Measurements from ENCODE around the gene MRPL52. TPM values are rescaled to one million over a fixed set of nuclear protein-coding genes. Genes with fewer than 3 reads are reported as not detected.

MRPL52 gene
- total and polyA plus RNA-seq, 2 donors (not counting 3 experiments of a cell fraction or from before 2014, with no cell fraction given): 81.1 to 174 TPM

DNA sequence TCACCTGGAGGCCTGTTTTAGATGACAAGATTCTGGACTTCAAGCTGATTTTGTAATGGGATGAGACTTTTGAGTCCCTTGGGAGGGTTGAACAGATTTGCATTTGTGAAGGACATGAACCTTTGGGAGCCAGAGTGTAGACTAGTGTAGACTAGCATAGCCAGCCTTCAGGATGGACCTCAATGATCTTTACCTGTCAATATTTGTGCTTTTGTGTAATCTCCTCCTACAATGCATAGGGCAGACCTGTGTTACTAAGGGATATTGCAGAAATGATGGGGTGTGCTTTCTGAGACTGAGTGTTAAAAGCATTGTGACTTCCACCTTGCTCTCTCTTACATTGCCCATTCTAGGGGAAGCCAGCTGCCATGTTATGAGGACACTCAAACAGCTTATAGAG is 32.0 kb downstream of the MRPL52 start:
- no peaks in the 10 kb centered on the region for H4K20me1 ChIP-seq (replicated peaks; ENCODE audit: control insufficient read depth, extremely low read depth, insufficient read depth, low read length)
- dilution Hi-C loops (cut with MboI; ENCODE audit: extremely low pct_ligation_motif_present, low sequenced_read_pairs): no loop called here
- no peak overlapping the region for H3K9ac ChIP-seq (replicated peaks; ENCODE audit: extremely low read depth, insufficient read depth, low read length)
- no peak overlapping the region for H2AFZ ChIP-seq (ENCODE audit: low read depth, low read length)
- H3K27ac ChIP-seq (ENCODE audit: insufficient read depth, low read depth, low read length): no peak overlapping the region
- POLR2A ChIA-PET: no interaction called here
- H3K4me1 ChIP-seq (ENCODE audit: control insufficient read depth, extremely low read depth, insufficient read depth, low read length): no peaks in the 10 kb centered on the region
- H3K36me3 ChIP-seq (ENCODE audit: control insufficient read depth in 2 of 2, extremely low read depth in 1 of 2, insufficient read depth in 2 of 2, low read length in 2 of 2): no peaks in the 10 kb centered on the region
- BruUV-seq (replicated peaks): no TSS peak
- intact Hi-C loops (cut with micrococcal nuclease): no loop called here
- H3K4me2 ChIP-seq (ENCODE audit: insufficient read depth, low read length): no peak overlapping the region
- no peaks in the 10 kb centered on the region for H3K79me2 ChIP-seq (ENCODE audit: control insufficient read depth, insufficient read depth, low read length)
- no peak for DNase-seq (ENCODE audit: low read depth, low spot score)
- no peak for TF ChIP-seq POLR2AphosphoS5 (IDR thresholded peaks at IDR 0.05; ENCODE audit: insufficient read depth, low read depth, low read length)
- CTCF ChIA-PET: interaction anchor here (0.8 to 3.3 kb wide), 4 partner anchors 11 to 289 kb away, joined by 3 to 19 read pairs (median 3); partner anchors contain the start of gene LRP10
- H3K9me3 ChIP-seq (replicated peaks; ENCODE audit: control insufficient read depth, insufficient read depth, low read length): no peaks in the 10 kb centered on the region
- no peak for FAIRE-seq
- H3K9me1 ChIP-seq (replicated peaks; ENCODE audit: control insufficient read depth, extremely low read depth, insufficient read depth, low read length): no peaks in the 10 kb centered on the region
- H3K27me3 ChIP-seq (ENCODE audit: control insufficient read depth in 2 of 2, insufficient read depth in 2 of 2, low read length in 2 of 2): no peaks in the 10 kb centered on the region
- no peak overlapping the region for H3K4me3 ChIP-seq (replicated peaks in 1 of 3; ENCODE audit: insufficient read depth in 1 of 3, low read depth in 1 of 3, low read length in 3 of 3)

DNA sequence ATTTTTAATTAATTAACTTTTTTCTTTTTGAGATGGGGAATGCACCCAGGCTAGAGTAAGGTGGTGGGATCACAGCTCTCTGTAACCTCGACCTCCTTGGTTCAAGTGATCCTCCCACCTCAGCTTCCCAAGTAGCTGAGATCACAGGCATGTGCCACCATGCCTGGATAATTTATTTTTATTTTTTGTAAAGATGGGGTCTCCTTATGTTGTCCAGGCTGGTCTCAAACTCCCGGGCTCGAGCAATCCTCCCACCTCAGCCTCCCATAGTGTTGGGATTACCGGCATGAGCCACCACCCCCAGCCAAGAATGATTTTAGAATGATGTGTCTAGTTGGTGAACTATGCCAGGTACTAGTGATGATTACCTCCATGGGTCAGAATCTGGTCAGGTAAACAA is 35.3 kb downstream of the MRPL52 start:
- dilution Hi-C loops (cut with MboI; ENCODE audit: extremely low pct_ligation_motif_present, low sequenced_read_pairs): no loop called here
- no peak overlapping the region for H3K9ac ChIP-seq (replicated peaks; ENCODE audit: extremely low read depth, insufficient read depth, low read length)
- no peaks in the 10 kb centered on the region for H3K27me3 ChIP-seq (ENCODE audit: control insufficient read depth in 2 of 2, insufficient read depth in 2 of 2, low read length in 2 of 2)
- no peaks in the 10 kb centered on the region for H3K36me3 ChIP-seq (ENCODE audit: control insufficient read depth in 2 of 2, extremely low read depth in 1 of 2, insufficient read depth in 2 of 2, low read length in 2 of 2)
- intact Hi-C loops (cut with micrococcal nuclease): no loop called here
- POLR2A ChIA-PET: no interaction called here
- CTCF ChIA-PET: interaction anchor here (0.8 to 1.1 kb wide), 2 partner anchors 10 to 12 kb away, joined by 3 to 5 read pairs; no protein-coding TSS in a partner anchor
- BruUV-seq (replicated peaks): no TSS peak
- DNase-seq (ENCODE audit: low read depth, low spot score) (no peak), FAIRE-seq (no peak)
- no peak overlapping the region for H2AFZ ChIP-seq (ENCODE audit: low read depth, low read length)
- H3K9me3 ChIP-seq (replicated peaks; ENCODE audit: control insufficient read depth, insufficient read depth, low read length): no peaks in the 10 kb centered on the region
- no peak overlapping the region for H3K4me2 ChIP-seq (ENCODE audit: insufficient read depth, low read length)
- no peaks in the 10 kb centered on the region for H4K20me1 ChIP-seq (replicated peaks; ENCODE audit: control insufficient read depth, extremely low read depth, insufficient read depth, low read length)
- H3K27ac ChIP-seq (ENCODE audit: insufficient read depth, low read depth, low read length): no peak overlapping the region
- no peak overlapping the region for H3K4me3 ChIP-seq (replicated peaks in 1 of 3; ENCODE audit: insufficient read depth in 1 of 3, low read depth in 1 of 3, low read length in 3 of 3)
- H3K9me1 ChIP-seq (replicated peaks; ENCODE audit: control insufficient read depth, extremely low read depth, insufficient read depth, low read length): no peaks in the 10 kb centered on the region
- no peak for TF ChIP-seq GATA2 (IDR thresholded peaks at IDR 0.05; ENCODE audit: insufficient read depth, insufficient read length, low read depth, low read length)
- no peak for TF ChIP-seq FOS (IDR thresholded peaks at IDR 0.05; ENCODE audit: borderline replicate concordance, insufficient read depth, low read length)
- TF ChIP-seq, protein P1, sequence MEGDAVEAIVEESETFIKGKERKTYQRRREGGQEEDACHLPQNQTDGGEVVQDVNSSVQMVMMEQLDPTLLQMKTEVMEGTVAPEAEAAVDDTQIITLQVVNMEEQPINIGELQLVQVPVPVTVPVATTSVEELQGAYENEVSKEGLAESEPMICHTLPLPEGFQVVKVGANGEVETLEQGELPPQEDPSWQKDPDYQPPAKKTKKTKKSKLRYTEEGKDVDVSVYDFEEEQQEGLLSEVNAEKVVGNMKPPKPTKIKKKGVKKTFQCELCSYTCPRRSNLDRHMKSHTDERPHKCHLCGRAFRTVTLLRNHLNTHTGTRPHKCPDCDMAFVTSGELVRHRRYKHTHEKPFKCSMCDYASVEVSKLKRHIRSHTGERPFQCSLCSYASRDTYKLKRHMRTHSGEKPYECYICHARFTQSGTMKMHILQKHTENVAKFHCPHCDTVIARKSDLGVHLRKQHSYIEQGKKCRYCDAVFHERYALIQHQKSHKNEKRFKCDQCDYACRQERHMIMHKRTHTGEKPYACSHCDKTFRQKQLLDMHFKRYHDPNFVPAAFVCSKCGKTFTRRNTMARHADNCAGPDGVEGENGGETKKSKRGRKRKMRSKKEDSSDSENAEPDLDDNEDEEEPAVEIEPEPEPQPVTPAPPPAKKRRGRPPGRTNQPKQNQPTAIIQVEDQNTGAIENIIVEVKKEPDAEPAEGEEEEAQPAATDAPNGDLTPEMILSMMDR (IDR thresholded peaks at IDR 0.05; ENCODE audit: extremely low read depth in 1 of 2, insufficient read depth in 1 of 2, low read depth in 1 of 2, low read length in 2 of 2): no peak
- TF ChIP-seq POLR2AphosphoS5 (IDR thresholded peaks at IDR 0.05; ENCODE audit: insufficient read depth, low read depth, low read length): no peak
- TF ChIP-seq POLR2A (IDR thresholded peaks at IDR 0.05; ENCODE audit: low read depth, low read length): no peak
- TF ChIP-seq, protein P2, sequence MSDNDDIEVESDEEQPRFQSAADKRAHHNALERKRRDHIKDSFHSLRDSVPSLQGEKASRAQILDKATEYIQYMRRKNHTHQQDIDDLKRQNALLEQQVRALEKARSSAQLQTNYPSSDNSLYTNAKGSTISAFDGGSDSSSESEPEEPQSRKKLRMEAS (IDR thresholded peaks at IDR 0.05; ENCODE audit: insufficient read depth, insufficient read length): no peak
- no peak for TF ChIP-seq MYC (IDR thresholded peaks at IDR 0.05; ENCODE audit: low read depth, low read length)
- TF ChIP-seq EZH2 (IDR thresholded peaks at IDR 0.05; ENCODE audit: borderline replicate concordance, low read depth, low read length, severe bottlenecking): no peak
- no peak for TF ChIP-seq JUN (IDR thresholded peaks at IDR 0.05; ENCODE audit: borderline replicate concordance, insufficient read depth, insufficient read length, low read depth)
- no peaks in the 10 kb centered on the region for H3K4me1 ChIP-seq (ENCODE audit: control insufficient read depth, extremely low read depth, insufficient read depth, low read length)
- no peaks in the 10 kb centered on the region for H3K79me2 ChIP-seq (ENCODE audit: control insufficient read depth, insufficient read depth, low read length)
